ENCODE results near the gene ERGIC3.

The ERGIC3 gene

GRCh38 chr20:35600176-35600992, 58.5 kb downstream of the ERGIC3 start:
- ATAC-seq: no peak
- TF ChIP-seq ESRRG (CRISPR knock-in tag; IDR thresholded peaks at IDR 0.05) (no peak), CSRNP3 (CRISPR knock-in tag; IDR thresholded peaks at IDR 0.05) (no peak), POU6F1 (CRISPR knock-in tag; IDR thresholded peaks at IDR 0.05; ENCODE audit: borderline replicate concordance, low read depth) (no peak), ZNF565 (CRISPR knock-in tag; conservative IDR thresholded peaks at IDR 0.05; ENCODE audit: low read depth) (no peak), RARB (CRISPR knock-in tag; IDR thresholded peaks at IDR 0.05) (no peak)

GRCh38 chr20:35600993-35601973, 59.4 kb downstream of the ERGIC3 start:
- ATAC-seq: peak; percentile 83
- TF ChIP-seq TOX (CRISPR knock-in tag; IDR thresholded peaks at IDR 0.05; ENCODE audit: borderline replicate concordance) (no peak), ESRRG (CRISPR knock-in tag; IDR thresholded peaks at IDR 0.05) (no peak), GLIS3 (CRISPR knock-in tag; IDR thresholded peaks at IDR 0.05) (no peak), ZNF70 (CRISPR knock-in tag; IDR thresholded peaks at IDR 0.05) (no peak), PATZ1 (CRISPR knock-in tag; IDR thresholded peaks at IDR 0.05; ENCODE audit: borderline replicate concordance) (no peak), TSHZ2 (CRISPR knock-in tag; IDR thresholded peaks at IDR 0.05) (no peak), ARNTL (CRISPR knock-in tag; IDR thresholded peaks at IDR 0.05; ENCODE audit: borderline replicate concordance, low read depth) (no peak), CSRNP3 (CRISPR knock-in tag; IDR thresholded peaks at IDR 0.05) (no peak)

- ATAC-seq: no peak
- TF ChIP-seq ZFP30 (CRISPR knock-in tag; IDR thresholded peaks at IDR 0.05): no peak
- TF ChIP-seq GLIS3 (CRISPR knock-in tag; IDR thresholded peaks at IDR 0.05): no peak
- no peak for TF ChIP-seq SNAI2 (CRISPR knock-in tag; IDR thresholded peaks at IDR 0.05)
- TF ChIP-seq CSDC2 (CRISPR knock-in tag; IDR thresholded peaks at IDR 0.05): no peak
- TF ChIP-seq TSHZ2 (CRISPR knock-in tag; IDR thresholded peaks at IDR 0.05): no peak
- TF ChIP-seq BACH2 (CRISPR knock-in tag; IDR thresholded peaks at IDR 0.05; ENCODE audit: borderline replicate concordance): no peak
- no peak for TF ChIP-seq ZNF8 (CRISPR knock-in tag; IDR thresholded peaks at IDR 0.05)
- TF ChIP-seq PATZ1 (CRISPR knock-in tag; IDR thresholded peaks at IDR 0.05; ENCODE audit: borderline replicate concordance): no peak
- TF ChIP-seq POU6F1 (CRISPR knock-in tag; IDR thresholded peaks at IDR 0.05; ENCODE audit: borderline replicate concordance, low read depth): no peak
Observed at GRCh38 chr20:35601990-35602389, 60.1 kb downstream of the ERGIC3 start.
